Measurements from ENCODE around the gene SPECC1L.

- TF ChIP-seq CTCF (IDR thresholded peaks at IDR 0.05): no peak
- TF ChIP-seq POLR2A (IDR thresholded peaks at IDR 0.05; ENCODE audit: low read depth): no peak
Measured at GRCh38 chr22:24224468-24224867, 46.2 kb upstream of the SPECC1L start.
